C4-2B (cell line): ENCODE measurements around the gene TRIP4.

Source experiments
- ZFX ChIP-seq: fragments of 450-650 bp; IDR thresholded peaks from 2 replicates; pipeline ENCODE4 v1.6.1; 2017
- TF ChIP-seq, protein P1 (sequence below): fragments of 450-650 bp; conservative IDR thresholded peaks from 2 replicates; pipeline ENCODE4 v1.5.1; 2017; ENCODE audit warnings: mild to moderate bottlenecking

DNA sequence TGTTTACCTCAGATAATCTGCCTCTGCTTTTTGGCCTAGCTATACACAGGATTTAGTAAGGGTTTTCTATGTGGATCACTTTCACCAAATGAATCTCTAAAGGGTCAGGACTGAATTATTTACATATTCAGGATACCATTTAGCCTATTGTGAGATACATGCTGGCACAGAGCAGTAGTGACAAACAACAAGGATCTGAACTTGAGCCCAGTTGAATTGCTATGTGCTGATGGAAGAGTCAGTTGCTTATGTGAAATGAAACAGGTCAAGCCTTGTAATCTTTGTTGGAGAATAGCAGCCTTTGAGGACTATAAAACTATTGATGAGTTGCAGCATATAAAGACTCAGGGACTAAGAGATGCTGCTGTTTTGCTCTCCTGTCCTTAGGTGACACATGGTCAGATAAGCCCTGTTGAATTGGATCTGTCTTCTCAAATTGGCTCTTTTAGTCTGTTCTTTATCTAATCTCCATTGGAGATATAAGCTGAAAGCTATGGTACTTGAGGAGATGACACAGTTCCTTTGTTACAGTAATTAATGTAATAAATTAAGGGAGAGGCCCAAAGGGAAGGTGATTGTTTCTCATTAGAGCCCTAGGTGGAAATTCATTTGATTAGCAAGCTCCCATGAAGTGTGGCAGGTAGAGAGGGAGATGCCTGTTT is 103.1 kb downstream of the TRIP4 start:
- TF ChIP-seq, protein P1, sequence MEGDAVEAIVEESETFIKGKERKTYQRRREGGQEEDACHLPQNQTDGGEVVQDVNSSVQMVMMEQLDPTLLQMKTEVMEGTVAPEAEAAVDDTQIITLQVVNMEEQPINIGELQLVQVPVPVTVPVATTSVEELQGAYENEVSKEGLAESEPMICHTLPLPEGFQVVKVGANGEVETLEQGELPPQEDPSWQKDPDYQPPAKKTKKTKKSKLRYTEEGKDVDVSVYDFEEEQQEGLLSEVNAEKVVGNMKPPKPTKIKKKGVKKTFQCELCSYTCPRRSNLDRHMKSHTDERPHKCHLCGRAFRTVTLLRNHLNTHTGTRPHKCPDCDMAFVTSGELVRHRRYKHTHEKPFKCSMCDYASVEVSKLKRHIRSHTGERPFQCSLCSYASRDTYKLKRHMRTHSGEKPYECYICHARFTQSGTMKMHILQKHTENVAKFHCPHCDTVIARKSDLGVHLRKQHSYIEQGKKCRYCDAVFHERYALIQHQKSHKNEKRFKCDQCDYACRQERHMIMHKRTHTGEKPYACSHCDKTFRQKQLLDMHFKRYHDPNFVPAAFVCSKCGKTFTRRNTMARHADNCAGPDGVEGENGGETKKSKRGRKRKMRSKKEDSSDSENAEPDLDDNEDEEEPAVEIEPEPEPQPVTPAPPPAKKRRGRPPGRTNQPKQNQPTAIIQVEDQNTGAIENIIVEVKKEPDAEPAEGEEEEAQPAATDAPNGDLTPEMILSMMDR, result no peak
- no peak for TF ChIP-seq ZFX
